Neuronal stem cell (in vitro differentiated cells): ENCODE measurements around the gene NUP98.

ENCODE experiments used
- DNase-seq: peaks from one replicate; pipeline ENCODE4 v3.0.0-alpha.2; 2013; ENCODE audit warnings: low spot score
- H2AFZ ChIP-seq: one replicate; pipeline ENCODE4 v1.6.1; 2013; ENCODE audit warnings: mild to moderate bottlenecking, low read length, inconsistent platforms
- H2AK5ac ChIP-seq: 2 replicates; pipeline ENCODE4 v1.6.1; 2013; ENCODE audit warnings: low read depth, mild to moderate bottlenecking, inconsistent platforms, low read length, moderate library complexity, mixed read lengths
- H2BK120ac ChIP-seq: 2 replicates; pipeline ENCODE4 v1.6.1; 2013; ENCODE audit warnings: low read depth, mild to moderate bottlenecking, inconsistent platforms, low read length, moderate library complexity, mixed read lengths
- H2BK12ac ChIP-seq: one replicate; pipeline ENCODE4 v1.6.1; 2013; ENCODE audit warnings: low read length, inconsistent platforms
- H2BK15ac ChIP-seq: 2 replicates; pipeline ENCODE4 v1.6.1; 2013; ENCODE audit warnings: mild to moderate bottlenecking, low read length, inconsistent platforms, mixed read lengths
- H2BK5ac ChIP-seq: one replicate; pipeline ENCODE4 v1.6.1; 2013; ENCODE audit warnings: inconsistent platforms, mild to moderate bottlenecking, low read length, moderate library complexity
- H3K14ac ChIP-seq: one replicate; pipeline ENCODE4 v1.6.1; 2013; ENCODE audit warnings: low read length, inconsistent platforms
- H3K18ac ChIP-seq: 2 replicates; pipeline ENCODE4 v1.6.1; 2013; ENCODE audit warnings: low read length, inconsistent platforms
- H3K23ac ChIP-seq: 2 replicates; pipeline ENCODE4 v1.6.1; 2013; ENCODE audit warnings: low read depth, mild to moderate bottlenecking, mixed read lengths, low read length, inconsistent platforms; ENCODE audit not compliant: poor library complexity
- H3K27ac ChIP-seq: replicated peaks from 3 replicates; pipeline ENCODE4 v1.5.1; 2013; ENCODE audit warnings: low read length, inconsistent platforms
- H3K27me3 ChIP-seq, 3 experiments: 2 replicates each; pipeline ENCODE4 v1.6.1; 2013; ENCODE audit warnings: low read length in 3 of 3, mild to moderate bottlenecking in 2 of 3, inconsistent platforms in 1 of 3, low read depth in 1 of 3, mixed read lengths in 1 of 3, moderate library complexity in 1 of 3; ENCODE audit not compliant: control insufficient read depth in 3 of 3, insufficient read depth in 3 of 3
- H3K36me3 ChIP-seq, 2 donors: replicated peaks in 1 of 2; 2 replicates each; pipeline ENCODE4 v1.6.1; 2013; ENCODE audit warnings: low read length in 2 of 2; ENCODE audit not compliant: control insufficient read depth in 2 of 2, insufficient read depth in 2 of 2
- H3K4ac ChIP-seq: 2 replicates; pipeline ENCODE4 v1.6.1; 2013; ENCODE audit warnings: inconsistent platforms, mild to moderate bottlenecking, low read length, moderate library complexity
- H3K4me1 ChIP-seq, 2 donors: 1 replicate in 1 of 2; 2 replicates in 1 of 2; pipeline ENCODE4 v1.6.1; 2013; ENCODE audit warnings: low read length in 2 of 2, low read depth in 1 of 2; ENCODE audit not compliant: control insufficient read depth in 2 of 2, insufficient read depth in 1 of 2
- H3K4me2 ChIP-seq: one replicate; pipeline ENCODE4 v1.6.1; 2013; ENCODE audit warnings: mild to moderate bottlenecking, low read length, inconsistent platforms; ENCODE audit not compliant: insufficient read depth, poor library complexity, severe bottlenecking
- H3K4me3 ChIP-seq, 2 donors: 2 replicates each; pipeline ENCODE4 v1.5.1; 2013; ENCODE audit warnings: low read length in 2 of 2, mild to moderate bottlenecking in 2 of 2, inconsistent platforms in 1 of 2, moderate library complexity in 1 of 2
- H3K79me1 ChIP-seq: one replicate; pipeline ENCODE4 v1.6.1; 2013; ENCODE audit warnings: low read depth, mild to moderate bottlenecking, inconsistent platforms, low read length, moderate library complexity
- H3K9ac ChIP-seq: one replicate; pipeline ENCODE4 v1.6.1; 2013; ENCODE audit warnings: mild to moderate bottlenecking, low read depth, low read length, inconsistent platforms; ENCODE audit not compliant: poor library complexity
- H3K9me3 ChIP-seq, 2 donors: replicated peaks in 1 of 2; 2 replicates each; pipeline versions ENCODE3 to v1.6.1; 2013; ENCODE audit warnings: low read length in 2 of 2, mild to moderate bottlenecking in 2 of 2, inconsistent platforms in 1 of 2, low read depth in 1 of 2, mixed read lengths in 1 of 2, moderate library complexity in 1 of 2; ENCODE audit not compliant: control insufficient read depth in 2 of 2, insufficient read depth in 1 of 2
- H4K8ac ChIP-seq: one replicate; pipeline ENCODE4 v1.6.1; 2013; ENCODE audit warnings: low read depth, mild to moderate bottlenecking, inconsistent platforms, low read length, moderate library complexity
- H4K91ac ChIP-seq: one replicate; pipeline ENCODE4 v1.6.1; 2013; ENCODE audit warnings: low read length, low read depth, mild to moderate bottlenecking, inconsistent platforms; ENCODE audit not compliant: poor library complexity
- whole genome bisulfite sequencing, 2 donors: extraction: QIAGEN DNeasy Blood & Tissue Kit; methylation state at CpG; one replicate each; pipeline ENCODE4 v1.1.7; 2013; ENCODE audit warnings: missing lambda C conversion rate in 2 of 2, mixed read lengths in 1 of 2; ENCODE audit not compliant: insufficient read length in 2 of 2, insufficient replicate concordance in 1 of 2; ENCODE audit errors: extremely low coverage in 2 of 2; 5-methylcytosine and 5-hydroxymethylcytosine counted together

Gene NUP98

GRCh38 chr11:3838504-3838903 is 41.1 kb upstream of the NUP98 start:
- no CpG with 5 or more reads among the region's 2 CpGs for WGBS, 2 donors
- H4K8ac ChIP-seq: no peak overlapping the region

DNA sequence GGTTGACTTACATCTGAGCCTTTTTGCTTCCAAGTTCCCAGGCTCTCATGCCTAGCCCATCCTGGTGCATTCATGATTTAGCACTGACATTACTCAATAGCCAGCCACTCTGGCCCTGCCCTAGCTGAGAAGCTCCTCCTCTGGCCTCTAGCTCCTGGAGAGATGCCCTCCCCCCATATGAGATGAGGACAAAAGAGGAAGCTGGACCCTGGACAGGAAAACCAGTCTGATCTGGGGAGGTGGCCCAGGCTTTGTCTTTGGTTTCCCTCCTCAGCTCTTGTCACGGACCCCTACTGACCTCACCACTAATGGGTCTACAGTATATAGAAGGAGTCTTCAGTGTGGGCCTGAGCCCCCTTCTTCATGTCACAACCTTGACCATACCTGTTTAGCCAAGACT is 40.4 kb upstream of the NUP98 start:
- H3K9ac ChIP-seq: no peak overlapping the region
- peaks cover 0 to 2% of the 10 kb centered on the region in 2 donors for H3K9me3 ChIP-seq
- H2BK12ac ChIP-seq: no peak overlapping the region
- H3K4ac ChIP-seq: no peak overlapping the region
- no peak overlapping the region for H3K23ac ChIP-seq
- no peak overlapping the region for H3K4me3 ChIP-seq
- WGBS, 2 donors: no CpG with 5 or more reads among the region's 1 CpG
- no peak overlapping the region for H3K27ac ChIP-seq
- H3K14ac ChIP-seq: no peak overlapping the region
- H3K4me1 ChIP-seq: peaks cover 6 to 21% of the 10 kb centered on the region in 2 donors
- H3K27me3 ChIP-seq: no peaks in the 10 kb centered on the region
- H4K91ac ChIP-seq: no peak overlapping the region
- no peak overlapping the region for H2AFZ ChIP-seq
- H2BK5ac ChIP-seq: no peak overlapping the region
- no peak overlapping the region for H2BK15ac ChIP-seq
- no peak overlapping the region for H2BK120ac ChIP-seq
- no peak overlapping the region for H4K8ac ChIP-seq
- no peak overlapping the region for H2AK5ac ChIP-seq
- peaks cover 7% of the 10 kb centered on the region for H3K79me1 ChIP-seq
- no peak overlapping the region for H3K18ac ChIP-seq
- no peak for DNase-seq
- H3K36me3 ChIP-seq: peaks cover 2 to 42% of the 10 kb centered on the region in 2 donors
- no peak overlapping the region for H3K4me2 ChIP-seq

More at GRCh38 chr11:3838504-3838903, 41.1 kb upstream of the NUP98 start:
- no peak overlapping the region for H3K4me3 ChIP-seq
- peaks cover 0 to 36% of the 10 kb centered on the region in 2 donors for H3K36me3 ChIP-seq
- H3K14ac ChIP-seq: no peak overlapping the region
- H3K79me1 ChIP-seq: peaks cover 7% of the 10 kb centered on the region
- H2BK120ac ChIP-seq: no peak overlapping the region
- DNase-seq: no peak
- H3K9ac ChIP-seq: no peak overlapping the region
- no peak overlapping the region for H2AFZ ChIP-seq
- H3K27me3 ChIP-seq: no peaks in the 10 kb centered on the region
- no peak overlapping the region for H3K23ac ChIP-seq
- no peak overlapping the region for H2BK12ac ChIP-seq
- no peak overlapping the region for H2AK5ac ChIP-seq
- H4K91ac ChIP-seq: no peak overlapping the region
- H3K4me1 ChIP-seq: peaks cover 6 to 21% of the 10 kb centered on the region in 2 donors
- no peak overlapping the region for H2BK15ac ChIP-seq
- no peak overlapping the region for H3K4ac ChIP-seq
- H3K9me3 ChIP-seq: peaks cover 0 to 2% of the 10 kb centered on the region in 2 donors
- no peak overlapping the region for H3K27ac ChIP-seq
- H3K4me2 ChIP-seq: no peak overlapping the region
- no peak overlapping the region for H2BK5ac ChIP-seq
- no peak overlapping the region for H3K18ac ChIP-seq

- peak overlapping the region; percentile 8 for H3K23ac ChIP-seq
- no peak overlapping the region for H3K9ac ChIP-seq
- H2BK12ac ChIP-seq: no peak overlapping the region
- no peak overlapping the region for H3K4ac ChIP-seq
- no peak overlapping the region for H2BK5ac ChIP-seq
- no peak overlapping the region for H4K91ac ChIP-seq
- no peak overlapping the region for H2BK15ac ChIP-seq
- no peak for DNase-seq
- no peak overlapping the region for H2AK5ac ChIP-seq
- H3K27me3 ChIP-seq: no peaks in the 10 kb centered on the region
- H3K4me1 ChIP-seq: peaks cover 7 to 21% of the 10 kb centered on the region in 2 donors
- no peak overlapping the region for H3K4me3 ChIP-seq
- no peak overlapping the region for H3K18ac ChIP-seq
- no peak overlapping the region for H2BK120ac ChIP-seq
- no CpG with 5 or more reads among the region's 5 CpGs for WGBS, 2 donors
- H3K14ac ChIP-seq: no peak overlapping the region
- H4K8ac ChIP-seq: no peak overlapping the region
- no peak overlapping the region for H3K27ac ChIP-seq
- peaks cover 7% of the 10 kb centered on the region for H3K79me1 ChIP-seq
- H3K9me3 ChIP-seq: no peaks in the 10 kb centered on the region
- H2AFZ ChIP-seq: no peak overlapping the region
- peaks cover 2 to 51% of the 10 kb centered on the region in 2 donors for H3K36me3 ChIP-seq
- no peak overlapping the region for H3K4me2 ChIP-seq
Observed at GRCh38 chr11:3836903-3837302, 39.5 kb upstream of the NUP98 start.

GRCh38 chr11:3835751-3836150 is 38.4 kb upstream of the NUP98 start:
- no peak overlapping the region for H2BK5ac ChIP-seq
- H3K23ac ChIP-seq: no peak overlapping the region
- no peaks in the 10 kb centered on the region for H3K9me3 ChIP-seq
- H2BK120ac ChIP-seq: no peak overlapping the region
- H2AK5ac ChIP-seq: no peak overlapping the region
- H3K4me3 ChIP-seq: no peak overlapping the region
- H3K27ac ChIP-seq: no peak overlapping the region
- H2BK12ac ChIP-seq: no peak overlapping the region
- H3K18ac ChIP-seq: no peak overlapping the region
- no peak overlapping the region for H3K14ac ChIP-seq
- H3K36me3 ChIP-seq: peaks cover 2 to 62% of the 10 kb centered on the region in 2 donors
- no peak overlapping the region for H3K4ac ChIP-seq
- no peak overlapping the region for H3K9ac ChIP-seq
- no peak overlapping the region for H2AFZ ChIP-seq
- no peak overlapping the region for H4K8ac ChIP-seq
- H2BK15ac ChIP-seq: no peak overlapping the region
- peaks cover 9% of the 10 kb centered on the region for H3K79me1 ChIP-seq
- H3K4me2 ChIP-seq: no peak overlapping the region
- H3K4me1 ChIP-seq: peaks cover 7 to 19% of the 10 kb centered on the region in 2 donors
- no peaks in the 10 kb centered on the region for H3K27me3 ChIP-seq
- no CpG with 5 or more reads among the region's 4 CpGs for WGBS, 2 donors
- no peak overlapping the region for H4K91ac ChIP-seq
- DNase-seq: no peak
